ENCODE results near the gene TNFRSF25.

The TNFRSF25 gene

GRCh38 chr1:6502000-6502891 is 36.3 kb upstream of the TNFRSF25 start:
- Histone ChIP-seq H3K9me3 (ENCODE audit: low read length) (no peaks in the 10 kb centered on the region), H3K79me2 (ENCODE audit: insufficient read depth, low read length) (no peaks in the 10 kb centered on the region), H3K27me3 (ENCODE audit: insufficient read depth, low read length) (peaks cover 7% of the 10 kb centered on the region), H3F3A (ENCODE audit: insufficient read depth, low read length) (no peaks in the 10 kb centered on the region), H3K4me1 (ENCODE audit: insufficient read depth, low read length, severe bottlenecking) (peaks cover 7% of the 10 kb centered on the region), H3K36me3 (ENCODE audit: insufficient read depth, low read length) (no peaks in the 10 kb centered on the region), H3K4me2 (ENCODE audit: low read length) (no peak overlapping the region), H3K9me2 (ENCODE audit: low read depth, low read length) (no peaks in the 10 kb centered on the region), H4K20me1 (ENCODE audit: insufficient read depth, low read length) (no peaks in the 10 kb centered on the region), H2AFZ (ENCODE audit: low read length) (no peak overlapping the region), H3K9ac (ENCODE audit: low read length) (no peak overlapping the region), H3K4me3 (ENCODE audit: low read depth, low read length, poor library complexity, severe bottlenecking) (no peak overlapping the region), H3K27ac (ENCODE audit: low read depth, low read length, poor library complexity, severe bottlenecking) (no peak overlapping the region)
- TF ChIP-seq EZH2 (IDR thresholded peaks at IDR 0.05; ENCODE audit: borderline replicate concordance, low read length) (no peak), CTCF (IDR thresholded peaks at IDR 0.05; ENCODE audit: low read length) (no peak)

GRCh38 chr1:6501279-6501813 is 35.4 kb upstream of the TNFRSF25 start:
- H3K4me2 ChIP-seq (ENCODE audit: low read length): no peak overlapping the region
- peaks cover 13% of the 10 kb centered on the region for H3K27me3 ChIP-seq (ENCODE audit: insufficient read depth, low read length)
- no peak overlapping the region for H3K4me3 ChIP-seq (ENCODE audit: low read depth, low read length, poor library complexity, severe bottlenecking)
- no peak for TF ChIP-seq EZH2 (IDR thresholded peaks at IDR 0.05; ENCODE audit: borderline replicate concordance, low read length)
- no peak for TF ChIP-seq CTCF (IDR thresholded peaks at IDR 0.05; ENCODE audit: low read length)
- no peaks in the 10 kb centered on the region for H3K9me2 ChIP-seq (ENCODE audit: low read depth, low read length)
- H4K20me1 ChIP-seq (ENCODE audit: insufficient read depth, low read length): no peaks in the 10 kb centered on the region
- H3K4me1 ChIP-seq (ENCODE audit: insufficient read depth, low read length, severe bottlenecking): peaks cover 7% of the 10 kb centered on the region
- H3K9ac ChIP-seq (ENCODE audit: low read length): no peak overlapping the region
- no peak overlapping the region for H2AFZ ChIP-seq (ENCODE audit: low read length)
- no peak overlapping the region for H3K27ac ChIP-seq (ENCODE audit: low read depth, low read length, poor library complexity, severe bottlenecking)
- H3K9me3 ChIP-seq (ENCODE audit: low read length): no peaks in the 10 kb centered on the region
- no peaks in the 10 kb centered on the region for H3F3A ChIP-seq (ENCODE audit: insufficient read depth, low read length)
- no peaks in the 10 kb centered on the region for H3K79me2 ChIP-seq (ENCODE audit: insufficient read depth, low read length)
- H3K36me3 ChIP-seq (ENCODE audit: insufficient read depth, low read length): no peaks in the 10 kb centered on the region

- Histone ChIP-seq H3K36me3 (ENCODE audit: insufficient read depth, low read length) (no peaks in the 10 kb centered on the region), H3K4me3 (ENCODE audit: low read depth, low read length, poor library complexity, severe bottlenecking) (no peak overlapping the region), H4K20me1 (ENCODE audit: insufficient read depth, low read length) (no peaks in the 10 kb centered on the region), H3K27ac (ENCODE audit: low read depth, low read length, poor library complexity, severe bottlenecking) (no peak overlapping the region), H3F3A (ENCODE audit: insufficient read depth, low read length) (no peaks in the 10 kb centered on the region), H2AFZ (ENCODE audit: low read length) (no peak overlapping the region), H3K9ac (ENCODE audit: low read length) (no peak overlapping the region), H3K4me2 (ENCODE audit: low read length) (no peak overlapping the region), H3K4me1 (ENCODE audit: insufficient read depth, low read length, severe bottlenecking) (peaks cover 7% of the 10 kb centered on the region), H3K9me3 (ENCODE audit: low read length) (no peaks in the 10 kb centered on the region), H3K9me2 (ENCODE audit: low read depth, low read length) (no peaks in the 10 kb centered on the region), H3K27me3 (ENCODE audit: insufficient read depth, low read length) (peaks cover 17% of the 10 kb centered on the region), H3K79me2 (ENCODE audit: insufficient read depth, low read length) (no peaks in the 10 kb centered on the region)
- no peak for TF ChIP-seq CTCF (IDR thresholded peaks at IDR 0.05; ENCODE audit: low read length)
- no peak for TF ChIP-seq EZH2 (IDR thresholded peaks at IDR 0.05; ENCODE audit: borderline replicate concordance, low read length)
Observed at GRCh38 chr1:6500544-6501278, 34.7 kb upstream of the TNFRSF25 start.

Measured in OCI-LY1 (cell line).